ENCODE measurements around the gene TNPO2. TPM values are rescaled to one million over a fixed set of nuclear protein-coding genes. Genes with fewer than 3 reads are reported as not detected.

The TNPO2 gene
- total RNA-seq = 20.5 and 26.8 TPM in 2 replicates

GRCh38 chr19:12723641-12724426 lies at the start of gene TNPO2:
TNPO2 (minus strand) TSS chr19:12723932; CDS start chr19:12720977, 2,955 bp downstream.

DNA sequence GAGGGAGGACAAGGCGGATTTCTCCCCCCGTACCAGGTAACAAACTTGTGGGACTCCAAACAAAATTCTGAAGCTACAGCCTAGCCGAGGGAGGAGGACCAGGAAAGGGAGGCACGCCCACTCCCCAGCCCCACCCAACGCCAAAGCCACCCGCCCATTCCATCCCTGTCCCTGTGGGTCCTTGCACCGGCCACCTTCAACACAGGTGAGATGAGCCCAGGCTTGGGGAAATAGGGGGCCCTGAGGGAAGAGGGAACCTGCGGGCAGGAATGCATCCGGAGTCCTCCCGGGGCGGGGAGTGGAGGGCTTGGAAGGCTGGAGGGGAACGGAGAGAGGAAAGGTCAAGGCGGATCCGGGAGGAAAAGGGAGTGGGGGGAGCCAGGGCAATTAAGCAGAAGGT lies 27.9 kb upstream of the TNPO2 start, which contains the start of gene BEST2:
Gene BEST2, plus strand, starts transcription at position 157 of the 400 bp plus-strand sequence. CDS start 802 bp downstream, outside the sequence.

GRCh38 chr19:12736995-12737834 lies 13.5 kb upstream of the TNPO2 start, which contains the start of gene GET3:
GET3 (plus strand) TSS chr19:12737497; CDS start chr19:12737506, 9 bp downstream.

GRCh38 chr19:12696366-12697335 lies 27.1 kb downstream of the TNPO2 start, which contains the start of gene FBXW9:
FBXW9 (minus strand) TSS chr19:12696631; CDS start chr19:12696581, 50 bp downstream.

DNA sequence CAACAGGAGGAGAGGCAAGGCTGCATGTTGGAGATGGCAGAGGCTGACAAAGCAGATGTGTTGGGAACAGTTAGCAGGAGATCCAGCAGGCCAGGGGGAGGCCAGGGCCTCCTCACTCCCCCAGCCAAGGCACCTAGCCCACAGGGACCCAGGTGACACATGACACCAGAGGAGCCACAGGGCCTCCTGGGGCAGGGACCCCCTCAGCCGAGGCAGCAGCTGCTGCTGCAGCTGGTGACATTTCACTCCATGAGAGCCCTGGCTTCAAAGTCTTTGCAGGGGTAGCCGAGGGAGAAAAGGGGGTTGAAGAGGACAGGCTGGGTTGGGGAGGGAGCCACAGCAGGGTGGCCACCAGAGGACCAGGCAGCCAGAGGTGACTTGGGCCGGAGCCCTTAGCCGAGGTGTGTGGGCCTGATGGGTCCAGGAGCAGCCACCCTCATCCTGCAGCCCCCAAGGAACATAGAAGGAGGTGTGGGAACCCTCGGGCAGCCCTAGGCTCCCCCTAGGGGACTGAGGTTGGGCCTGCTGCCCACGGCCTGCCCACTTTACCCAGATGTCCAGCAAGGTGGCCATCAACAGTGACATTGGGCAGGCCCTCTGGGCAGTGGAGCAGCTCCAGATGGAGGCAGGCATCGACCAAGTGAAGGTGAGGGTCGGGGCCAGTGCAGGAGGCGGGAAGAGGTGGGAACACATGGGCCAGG lies 36.1 kb downstream of the TNPO2 start, which contains the start of gene GNG14:
Gene GNG14, plus strand, starts transcription at position 503 of the 701 bp plus-strand sequence. Its CDS starts 51 bp downstream, at position 554.

DNA sequence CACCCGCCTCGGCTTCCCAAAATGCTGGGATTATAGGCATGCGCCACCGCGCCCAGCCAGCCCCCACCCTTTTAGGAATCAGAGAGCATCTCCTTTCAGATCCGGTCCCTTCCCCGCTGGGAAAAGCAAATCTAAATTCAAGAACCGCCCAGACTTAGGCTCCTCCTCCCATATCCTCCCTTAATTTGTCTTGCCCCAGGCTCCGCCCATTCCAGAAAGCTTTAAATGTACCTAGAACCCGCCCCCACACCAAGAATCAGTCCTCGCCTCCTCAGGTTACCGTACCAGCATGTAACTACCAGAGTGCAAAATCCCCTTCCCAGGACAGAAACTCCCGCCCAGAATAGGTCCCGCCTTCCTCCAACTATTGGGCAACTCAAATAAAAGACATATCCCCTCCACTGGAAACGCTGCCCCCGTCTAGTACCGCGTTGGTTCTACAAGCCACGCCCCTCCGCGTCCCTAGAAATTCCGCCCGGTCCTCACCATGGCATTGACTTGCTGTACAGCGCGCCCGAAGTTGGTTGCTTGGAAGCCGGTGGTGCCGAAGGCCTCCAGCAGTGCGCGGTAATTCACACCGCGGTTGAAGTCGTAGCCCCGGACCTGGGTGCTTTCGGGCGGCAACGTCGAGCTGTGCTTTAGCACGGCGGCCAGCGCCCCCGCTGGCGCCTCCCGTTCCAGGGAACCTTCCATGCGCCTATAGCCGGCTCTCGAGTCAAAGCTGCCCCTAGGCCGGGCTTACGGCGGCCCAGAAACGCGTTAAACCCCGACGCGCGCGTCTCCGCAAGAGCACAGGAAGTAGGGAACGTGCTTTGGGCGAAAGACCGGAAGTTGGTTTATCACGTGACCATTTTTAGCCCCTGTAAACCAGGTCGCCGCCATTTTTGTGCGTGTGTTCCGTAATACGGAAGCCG lies 42.4 kb downstream of the TNPO2 start, which contains the start of gene DHPS:
Gene DHPS, minus strand, starts transcription at position 807 of the 914 bp plus-strand sequence. Its CDS starts 114 bp downstream, at position 693.

DNA sequence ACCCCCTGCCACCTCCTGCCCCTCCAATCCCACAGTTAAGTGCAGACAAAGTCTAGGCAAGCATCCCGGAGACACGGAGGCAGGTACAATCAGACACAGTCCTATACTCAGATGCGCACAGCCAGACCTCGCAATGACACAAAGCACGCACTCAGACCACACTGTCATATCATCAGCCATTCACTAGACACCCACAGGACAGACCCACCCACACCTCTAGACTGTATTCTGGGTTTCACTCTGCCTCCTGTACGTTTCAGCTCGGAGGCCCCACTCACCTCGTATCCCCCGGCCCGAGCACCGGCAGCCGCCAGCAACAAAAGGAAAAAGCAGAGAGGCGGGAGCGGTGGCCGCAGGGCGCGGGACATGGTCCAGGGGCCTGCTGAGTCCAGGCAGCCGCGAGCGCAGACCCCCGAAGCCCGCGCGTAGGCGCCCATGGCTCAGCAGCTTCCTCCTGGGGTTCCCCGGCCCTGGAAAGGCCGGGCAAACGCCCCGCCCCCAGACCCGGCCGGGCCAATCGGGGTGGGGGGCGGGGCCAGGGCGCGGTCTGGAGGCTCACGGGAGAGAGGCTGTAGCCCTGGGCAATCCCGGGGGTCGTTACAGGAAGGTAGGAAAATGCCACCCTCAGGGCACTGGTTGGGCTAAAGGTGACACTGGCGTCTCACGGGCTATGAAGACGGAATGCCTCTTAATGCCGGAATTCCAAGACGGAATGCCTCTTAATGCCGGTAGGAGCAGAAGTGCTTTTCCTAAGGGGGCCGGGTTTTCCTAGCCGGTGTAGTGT lies 57.3 kb downstream of the TNPO2 start, which contains the start of the genes MAN2B1 and WDR83:
Gene MAN2B1, minus strand, starts transcription at position 478 of the 784 bp plus-strand sequence. Its CDS starts 41 bp downstream, at position 437.
Gene WDR83, plus strand, starts transcription at position 543 of the 784 bp plus-strand sequence. CDS start 2,984 bp downstream, outside the sequence.

Other genes with a start within 250 kb of the TNPO2 start
- gene ZNF709, start 239.1 kb downstream of the TNPO2 start, total RNA-seq = 0.47 and 0.53 TPM in 2 replicates
- gene ZNF564, start 172.4 kb downstream of the TNPO2 start, total RNA-seq = 2.6 and 3.9 TPM in 2 replicates
- gene ZNF490, start 113.1 kb downstream of the TNPO2 start, total RNA-seq = 2.6 and 5.2 TPM in 2 replicates
- gene ZNF791, start 113.0 kb downstream of the TNPO2 start, total RNA-seq = 5.2 and 5.3 TPM in 2 replicates
- 45.4 and 59.0 TPM in 2 replicates for gene MAN2B1, start 57.2 kb downstream of the TNPO2 start, total RNA-seq
- gene WDR83, start 57.1 kb downstream of the TNPO2 start, total RNA-seq = 5.1 and 11.3 TPM in 2 replicates
- gene DHPS, start 42.1 kb downstream of the TNPO2 start, total RNA-seq = 70.4 and 110 TPM in 2 replicates
- not detected in 2 replicates for gene GNG14, start 35.9 kb downstream of the TNPO2 start, total RNA-seq
- gene FBXW9, start 27.3 kb downstream of the TNPO2 start, total RNA-seq = 15.1 and 17.9 TPM in 2 replicates
- 272 and 389 TPM in 2 replicates for gene TRIR, start 10.8 kb upstream of the TNPO2 start, total RNA-seq
- gene GET3, start 13.6 kb upstream of the TNPO2 start, total RNA-seq = 79.1 and 99.4 TPM in 2 replicates
- 0.39 TPM in 1 of 2 replicates, not detected in the other for gene BEST2, start 27.9 kb upstream of the TNPO2 start, total RNA-seq
- 30.8 and 32.7 TPM in 2 replicates for gene HOOK2, start 51.6 kb upstream of the TNPO2 start, total RNA-seq
- gene JUNB, start 67.6 kb upstream of the TNPO2 start, total RNA-seq = 369 and 618 TPM in 2 replicates
- 260 and 355 TPM in 2 replicates for gene PRDX2, start 77.9 kb upstream of the TNPO2 start, total RNA-seq
- gene THSD8, start 78.1 kb upstream of the TNPO2 start, total RNA-seq = not detected in 2 replicates
- 26.7 and 51.0 TPM in 2 replicates for gene RNASEH2A, start 82.7 kb upstream of the TNPO2 start, total RNA-seq
- not detected in 2 replicates for gene RTBDN, start 110.6 kb upstream of the TNPO2 start, total RNA-seq
- gene MAST1, start 114.6 kb upstream of the TNPO2 start, total RNA-seq = 0.08 and 0.78 TPM in 2 replicates
- 35.8 and 48.5 TPM in 2 replicates for gene DNASE2, start 157.5 kb upstream of the TNPO2 start, total RNA-seq
- gene KLF1, start 163.3 kb upstream of the TNPO2 start, total RNA-seq = not detected in 2 replicates
- gene GCDH, start 167.2 kb upstream of the TNPO2 start, total RNA-seq = 30.6 and 39.4 TPM in 2 replicates
- gene SYCE2, start 195.4 kb upstream of the TNPO2 start, total RNA-seq = 0.08 and 0.23 TPM in 2 replicates
- gene FARSA, start 209.8 kb upstream of the TNPO2 start, total RNA-seq = 66.7 and 87.1 TPM in 2 replicates
- gene CALR, start 214.7 kb upstream of the TNPO2 start, total RNA-seq = 1,822 and 2,213 TPM in 2 replicates
- 117 and 122 TPM in 2 replicates for gene RAD23A, start 221.9 kb upstream of the TNPO2 start, total RNA-seq
- 65.8 and 102 TPM in 2 replicates for gene GADD45GIP1, start 233.3 kb upstream of the TNPO2 start, total RNA-seq
- not detected in 2 replicates for gene DAND5, start 245.6 kb upstream of the TNPO2 start, total RNA-seq